K562 (cell line): ENCODE data around the gene PHF5A. TPM values are rescaled to one million over a fixed set of nuclear protein-coding genes. Genes with fewer than 3 reads are reported as not detected.

Experiments used
- ATF1 ChIP-seq, 2 experiments: fragments of 450-650 bp in 1 of 2; IDR thresholded peaks; 2 replicates each; pipeline ENCODE4 v1.6.1; 2016; ENCODE audit warnings: missing compliant biosample characterization in 1 of 2, missing genetic modification characterization in 1 of 2
- CBFA2T2 ChIP-seq: fragments of 450-650 bp; conservative IDR thresholded peaks from 2 replicates; pipeline ENCODE4 v1.6.1; 2017; ENCODE audit warnings: mild to moderate bottlenecking
- HCFC1 ChIP-seq: IDR thresholded peaks from 2 replicates; pipeline ENCODE4 v1.6.1; 2012; ENCODE audit warnings: low read depth, low read length, improper control_type of control experiment
- HIVEP1 ChIP-seq: fragments of 250-450 bp; sonication (Bioruptor Pico); IDR thresholded peaks from 2 replicates; pipeline ENCODE4 v1.4.0; 2020; ENCODE audit warnings: mild to moderate bottlenecking
- JUND ChIP-seq, 2 experiments: IDR thresholded peaks; 2 replicates in 1 of 2; 3 replicates in 1 of 2; pipeline ENCODE4 v1.6.1; 2011; ENCODE audit warnings: borderline replicate concordance in 2 of 2, low read depth in 2 of 2, low read length in 2 of 2, improper control_type of control experiment in 1 of 2, missing biosample characterization in 1 of 2, missing genetic modification characterization in 1 of 2, missing genetic modification reagents in 1 of 2
- L3MBTL2 ChIP-seq: fragments of 450-650 bp; IDR thresholded peaks from 2 replicates; pipeline ENCODE4 v1.6.1; 2016; ENCODE audit warnings: mild to moderate bottlenecking, moderate library complexity
- MEIS2 ChIP-seq: fragments of 450-650 bp; IDR thresholded peaks from 2 replicates; pipeline ENCODE4 v1.6.1; 2014; ENCODE audit warnings: mild to moderate bottlenecking; ENCODE audit not compliant: partially characterized antibody
- NFRKB ChIP-seq: fragments of 450-650 bp; IDR thresholded peaks from 2 replicates; pipeline ENCODE4 v1.6.1; 2016; ENCODE audit warnings: low read depth
- SMC3 ChIP-seq: conservative IDR thresholded peaks from 2 replicates; pipeline ENCODE4 v1.6.1; 2011; ENCODE audit warnings: low read depth, low read length, improper control_type of control experiment; ENCODE audit not compliant: insufficient read depth
- ZFX ChIP-seq: sonication (generic); formaldehyde crosslinking; IDR thresholded peaks from 2 replicates; pipeline ENCODE4 v1.8.0; 2022; ENCODE audit warnings: mild to moderate bottlenecking, missing genetic modification reagents, moderate library complexity
- ZNF143 ChIP-seq: sonication (generic); formaldehyde crosslinking; IDR thresholded peaks from 2 replicates; pipeline ENCODE4 v1.9.0; 2022; ENCODE audit warnings: mild to moderate bottlenecking, missing genetic modification reagents
- ZNF224 ChIP-seq: sonication (generic); formaldehyde crosslinking; IDR thresholded peaks from 2 replicates; pipeline ENCODE4 v1.8.0; 2022; ENCODE audit warnings: mild to moderate bottlenecking, missing genetic modification reagents
- ZNF3 ChIP-seq: fragments of 250-450 bp; sonication (Bioruptor Pico); IDR thresholded peaks from 2 replicates; pipeline ENCODE4 v1.5.0; 2021; ENCODE audit warnings: mild to moderate bottlenecking, moderate library complexity
- polyA plus RNA-seq, 8 experiments: library from polyadenylated mRNA; depleted of rRNA in 4 of 8; stranded (reverse) in 5 of 8; unstranded in 3 of 8; fragments of >200 nt; fragmentation: Nextera tagmentation in 2 of 8; fragmentation: Illumina TruSeq in 1 of 8; extraction: Ambion mirVana in 2 of 8; extraction: Trizol in 1 of 8; gene quantifications; 2 replicates each; pipeline versions ENCODE4 v1.2.1 to v1.2.3, GENCODE V29; 2011 to 2014; ENCODE audit warnings: inconsistent platforms in 1 of 8, missing spikeins in 1 of 8
- total RNA-seq, 7 experiments: library from RNA; depleted of rRNA in 6 of 7; stranded (reverse); fragments of >200 nt in 6 of 7; fragmentation: Illumina TruSeq in 2 of 7; extraction: Trizol in 2 of 7; gene quantifications; 2 replicates each; pipeline versions ENCODE4 v1.2.1 to v1.2.3, GENCODE V29; 2011 to 2021; ENCODE audit warnings: low replicate concordance in 1 of 7
- TF ChIP-seq, protein P1 (sequence below): fragments of 450-650 bp; IDR thresholded peaks from 2 replicates; pipeline ENCODE4 v1.6.1; 2014; ENCODE audit warnings: low read depth, mild to moderate bottlenecking, moderate library complexity, borderline replicate concordance
- TF ChIP-seq, protein P2 (sequence below): fragments of 450-650 bp; IDR thresholded peaks from 2 replicates; pipeline ENCODE4 v1.6.1; 2016; ENCODE audit warnings: antibody characterized with exemption

PHF5A gene
- total and polyA plus RNA-seq, 9 of the 15 experiments (the other 6 are each of a cell fraction or from before 2014, with no cell fraction given) = 14.2 to 144 (median 101) TPM

DNA sequence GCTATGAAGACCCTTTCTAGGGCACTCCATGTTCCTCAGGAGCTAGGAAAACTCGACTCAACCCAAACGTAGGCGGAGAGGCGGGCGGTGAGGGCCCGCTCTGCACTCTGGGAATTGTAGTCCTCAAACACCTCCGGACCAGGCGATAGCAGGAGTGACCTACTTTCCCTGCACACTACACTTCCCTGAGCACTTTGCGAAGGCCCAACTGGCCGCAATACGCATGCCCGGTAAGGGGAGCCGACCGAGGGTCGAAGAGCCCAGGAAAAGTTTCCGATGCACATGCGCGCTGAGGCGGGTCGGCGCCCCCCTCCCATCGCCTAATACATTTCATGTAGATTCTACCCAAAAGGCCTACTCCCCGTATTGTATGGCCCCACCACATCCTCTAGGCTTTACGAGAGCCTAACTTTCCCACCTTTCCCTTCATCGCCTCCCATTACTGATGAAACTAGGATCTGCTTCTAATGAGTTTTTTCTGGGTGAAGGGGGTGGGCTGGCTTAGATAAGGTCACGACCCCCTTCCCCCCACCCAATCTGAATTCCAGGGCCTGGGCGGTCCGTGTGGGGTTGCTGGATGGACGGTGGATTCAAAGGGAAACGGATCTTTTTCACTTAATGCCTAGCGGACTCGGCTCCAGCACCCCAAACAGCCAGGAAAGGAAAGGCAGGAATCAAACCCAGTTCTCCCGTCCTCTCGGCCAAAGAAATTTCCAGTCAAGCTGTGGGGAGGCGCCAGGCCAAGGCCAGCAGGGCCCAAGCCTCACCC is 23.9 kb downstream of the PHF5A start (continued):
- no peak for TF ChIP-seq HIVEP1 (CRISPR knock-in tag)
- no peak for TF ChIP-seq L3MBTL2
- TF ChIP-seq JUND (IDR thresholded peaks at IDR 0.05; ENCODE audit: borderline replicate concordance, low read depth, low read length) = peak; percentile 17; the same call in 1 of the 2 replicates
- no peak for TF ChIP-seq JUND (tag; IDR thresholded peaks at IDR 0.05; ENCODE audit: borderline replicate concordance, low read depth, low read length)
- no peak for TF ChIP-seq ZNF3 (CRISPR knock-in tag)
- TF ChIP-seq SMC3 = no peak
- TF ChIP-seq CBFA2T2 = no peak
- TF ChIP-seq, protein P1, sequence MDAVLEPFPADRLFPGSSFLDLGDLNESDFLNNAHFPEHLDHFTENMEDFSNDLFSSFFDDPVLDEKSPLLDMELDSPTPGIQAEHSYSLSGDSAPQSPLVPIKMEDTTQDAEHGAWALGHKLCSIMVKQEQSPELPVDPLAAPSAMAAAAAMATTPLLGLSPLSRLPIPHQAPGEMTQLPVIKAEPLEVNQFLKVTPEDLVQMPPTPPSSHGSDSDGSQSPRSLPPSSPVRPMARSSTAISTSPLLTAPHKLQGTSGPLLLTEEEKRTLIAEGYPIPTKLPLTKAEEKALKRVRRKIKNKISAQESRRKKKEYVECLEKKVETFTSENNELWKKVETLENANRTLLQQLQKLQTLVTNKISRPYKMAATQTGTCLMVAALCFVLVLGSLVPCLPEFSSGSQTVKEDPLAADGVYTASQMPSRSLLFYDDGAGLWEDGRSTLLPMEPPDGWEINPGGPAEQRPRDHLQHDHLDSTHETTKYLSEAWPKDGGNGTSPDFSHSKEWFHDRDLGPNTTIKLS = peak; percentile 48; the same call in 1 of the 2 replicates
- TF ChIP-seq ZNF143 (CRISPR knock-in tag) = peak; percentile 91
- peak; percentile 72 for TF ChIP-seq MEIS2
- peak; percentile 91 for TF ChIP-seq HCFC1
- no peak for TF ChIP-seq ZNF224 (CRISPR knock-in tag)
- TF ChIP-seq ZFX (CRISPR knock-in tag) = peak; percentile 79
- TF ChIP-seq ATF1 (CRISPR knock-in tag; IDR thresholded peaks at IDR 0.05) = no peak
- TF ChIP-seq ATF1 (tag; IDR thresholded peaks at IDR 0.05) = peak; percentile 53
- TF ChIP-seq, protein P2, sequence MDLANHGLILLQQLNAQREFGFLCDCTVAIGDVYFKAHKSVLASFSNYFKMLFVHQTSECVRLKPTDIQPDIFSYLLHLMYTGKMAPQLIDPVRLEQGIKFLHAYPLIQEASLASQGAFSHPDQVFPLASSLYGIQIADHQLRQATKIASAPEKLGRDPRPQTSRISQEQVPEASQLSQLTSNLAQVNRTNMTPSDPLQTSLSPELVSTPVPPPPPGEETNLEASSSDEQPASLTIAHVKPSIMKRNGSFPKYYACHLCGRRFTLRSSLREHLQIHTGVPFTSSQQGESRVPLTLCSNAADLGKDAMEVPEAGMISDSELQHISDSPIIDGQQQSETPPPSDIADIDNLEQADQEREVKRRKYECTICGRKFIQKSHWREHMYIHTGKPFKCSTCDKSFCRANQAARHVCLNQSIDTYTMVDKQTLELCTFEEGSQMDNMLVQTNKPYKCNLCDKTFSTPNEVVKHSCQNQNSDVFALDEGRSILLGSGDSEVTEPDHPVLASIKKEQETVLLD = peak; percentile 60
- TF ChIP-seq NFRKB = no peak
